Subcutaneous abdominal adipose tissue (tissue), 5 donors: Measurements from ENCODE around the gene SRP68.

Source experiments
- H3K27ac ChIP-seq: one replicate; pipeline ENCODE4 v1.7.0; 2013; ENCODE audit warnings: low read depth, mild to moderate bottlenecking, inconsistent platforms, low read length, moderate library complexity
- H3K27me3 ChIP-seq, 5 donors: one replicate each; pipeline ENCODE4 v1.7.0; 2013; ENCODE audit warnings: low read length in 5 of 5, inconsistent platforms in 1 of 5; ENCODE audit not compliant: control insufficient read depth in 5 of 5, insufficient read depth in 4 of 5
- H3K36me3 ChIP-seq, 5 donors: one replicate each; pipeline ENCODE4 v1.7.0; 2013; ENCODE audit warnings: low read length in 5 of 5; ENCODE audit not compliant: control insufficient read depth in 5 of 5, insufficient read depth in 5 of 5
- H3K4me1 ChIP-seq, 5 donors: one replicate each; pipeline ENCODE4 v1.7.0; 2013; ENCODE audit warnings: low read length in 5 of 5, mild to moderate bottlenecking in 3 of 5, moderate library complexity in 1 of 5; ENCODE audit not compliant: control insufficient read depth in 5 of 5, insufficient read depth in 5 of 5
- H3K4me3 ChIP-seq, 5 donors: one replicate each; pipeline ENCODE4 v1.7.0; 2013; ENCODE audit warnings: low read length in 5 of 5, low read depth in 1 of 5
- H3K9ac ChIP-seq, 5 donors: one replicate each; pipeline ENCODE4 v1.7.0; 2013; ENCODE audit warnings: low read length in 5 of 5, mild to moderate bottlenecking in 4 of 5, moderate library complexity in 3 of 5
- H3K9me3 ChIP-seq, 5 donors: one replicate each; pipeline ENCODE4 v1.7.0; 2013; ENCODE audit warnings: low read length in 5 of 5; ENCODE audit not compliant: control insufficient read depth in 5 of 5
- donor health status: healthy.
- donor health status: healthy.
- donor health status: healthy.
- donor health status: healthy.
- donor health status: healthy.

The SRP68 gene

DNA sequence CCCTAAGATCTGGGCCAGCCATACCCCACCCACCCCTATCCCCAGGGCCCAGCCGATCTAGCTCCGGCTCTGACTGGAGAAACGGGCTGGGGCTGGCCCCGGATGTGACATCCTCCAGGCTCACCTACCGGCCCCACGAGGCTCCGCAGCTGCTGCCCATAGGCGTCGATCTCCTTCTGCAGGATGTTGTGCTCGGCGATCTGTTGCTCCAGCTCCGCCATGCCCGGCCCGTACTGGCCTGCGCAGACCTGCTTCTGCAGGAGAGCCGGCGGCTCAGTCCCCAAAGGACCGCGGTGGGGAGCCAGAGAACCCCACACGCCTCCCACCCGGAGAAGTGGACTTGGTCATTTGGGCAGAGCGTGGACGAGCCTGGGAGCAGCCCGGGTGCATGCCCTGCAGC, 50.0 kb downstream of the SRP68 start:
- Histone ChIP-seq H3K9me3 (no peaks in the 10 kb centered on the region), H3K36me3 (no peaks in the 10 kb centered on the region), H3K4me3 (no peak overlapping the region), H3K4me1 (no peaks in the 10 kb centered on the region), H3K27me3 (peaks cover 0 to 14% (median 5%) of the 10 kb centered on the region in 5 donors), H3K9ac (no peak overlapping the region), H3K27ac (no peak overlapping the region)

DNA sequence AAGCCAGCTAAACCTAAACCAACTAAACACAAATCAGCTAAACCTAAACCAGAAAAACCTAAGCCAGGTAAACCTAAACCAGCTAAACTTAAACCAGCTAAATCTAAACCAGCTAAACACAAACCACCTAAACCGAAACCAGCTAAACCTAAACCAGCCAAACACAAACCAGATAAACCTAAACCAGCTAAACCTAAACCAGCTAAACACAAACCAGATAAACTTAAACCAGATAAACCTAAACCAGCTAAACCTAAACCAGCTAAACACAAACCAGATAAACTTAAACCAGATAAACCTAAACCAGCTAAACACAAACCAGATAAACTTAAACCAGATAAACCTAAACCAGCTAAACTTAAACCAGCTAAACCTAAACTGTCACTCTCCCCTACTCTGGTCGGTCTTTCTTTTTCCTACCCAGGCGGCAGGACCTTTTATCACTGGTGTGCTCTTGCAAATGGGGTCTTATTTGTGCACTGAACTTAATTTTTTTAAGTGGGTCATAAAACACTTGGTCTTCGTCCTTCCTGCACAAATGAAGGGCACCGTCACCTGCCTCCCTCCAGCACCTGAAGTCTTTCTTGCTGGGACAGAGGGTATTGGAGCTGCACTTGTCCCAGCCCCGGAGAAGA, 52.4 kb downstream of the SRP68 start:
- no peaks in the 10 kb centered on the region for H3K36me3 ChIP-seq
- H3K27ac ChIP-seq = no peak overlapping the region
- no peaks in the 10 kb centered on the region for H3K4me1 ChIP-seq
- no peak overlapping the region for H3K9ac ChIP-seq
- no peak overlapping the region for H3K4me3 ChIP-seq
- H3K27me3 ChIP-seq = peaks cover 0 to 13% (median 8%) of the 10 kb centered on the region in 5 donors
- H3K9me3 ChIP-seq = no peaks in the 10 kb centered on the region

DNA sequence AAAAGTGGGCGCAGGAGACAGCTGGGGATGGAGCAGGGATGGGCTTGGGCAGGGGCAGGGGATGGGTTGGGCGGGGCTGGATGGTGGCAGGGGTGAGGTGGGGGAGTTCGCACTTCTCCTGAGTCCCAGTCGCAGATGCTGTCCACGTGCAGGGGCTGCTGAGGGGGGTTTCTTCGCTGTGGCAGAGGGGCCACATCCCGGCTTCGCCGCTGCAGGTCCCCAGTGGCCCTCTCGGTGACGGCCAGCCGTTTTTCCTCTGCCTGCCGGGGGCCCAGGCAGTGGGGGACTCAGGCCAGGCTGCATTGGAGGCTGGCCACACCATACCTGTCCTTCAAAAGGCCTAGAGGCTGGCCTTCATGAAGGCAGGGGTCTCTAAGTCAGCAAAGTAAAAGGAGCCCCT, 53.5 kb downstream of the SRP68 start:
- no peak overlapping the region for H3K9ac ChIP-seq
- no peaks in the 10 kb centered on the region for H3K9me3 ChIP-seq
- peaks cover 0 to 9% (median 0%) of the 10 kb centered on the region in 5 donors for H3K4me1 ChIP-seq
- H3K27me3 ChIP-seq = peaks cover 5 to 17% (median 10%) of the 10 kb centered on the region in 5 donors
- H3K4me3 ChIP-seq = no peak overlapping the region
- no peak overlapping the region for H3K27ac ChIP-seq
- H3K36me3 ChIP-seq = no peaks in the 10 kb centered on the region

DNA sequence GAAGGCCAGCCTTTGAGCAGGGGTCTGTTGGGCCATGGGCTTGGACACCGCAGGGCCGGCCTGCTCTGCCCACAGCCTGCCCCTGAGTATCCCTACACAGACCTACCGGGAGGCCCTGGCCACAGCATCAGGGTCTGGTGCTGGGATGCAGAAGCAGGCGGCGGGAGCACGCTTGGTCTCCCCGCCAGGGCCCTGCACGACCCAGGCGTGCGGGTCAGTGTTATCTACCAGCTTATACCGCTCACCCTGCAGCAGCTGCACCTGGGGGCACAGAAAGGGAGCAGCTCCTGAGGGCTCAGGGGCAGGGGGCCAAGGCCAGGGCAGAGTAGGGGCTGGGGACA, 54.0 kb downstream of the SRP68 start:
- no peaks in the 10 kb centered on the region for H3K9me3 ChIP-seq
- no peaks in the 10 kb centered on the region for H3K36me3 ChIP-seq
- peaks cover 5 to 13% (median 10%) of the 10 kb centered on the region in 5 donors for H3K27me3 ChIP-seq
- H3K27ac ChIP-seq = no peak overlapping the region
- no peak overlapping the region for H3K4me3 ChIP-seq
- peaks cover 0 to 10% (median 0%) of the 10 kb centered on the region in 5 donors for H3K4me1 ChIP-seq
- H3K9ac ChIP-seq = no peak overlapping the region

DNA sequence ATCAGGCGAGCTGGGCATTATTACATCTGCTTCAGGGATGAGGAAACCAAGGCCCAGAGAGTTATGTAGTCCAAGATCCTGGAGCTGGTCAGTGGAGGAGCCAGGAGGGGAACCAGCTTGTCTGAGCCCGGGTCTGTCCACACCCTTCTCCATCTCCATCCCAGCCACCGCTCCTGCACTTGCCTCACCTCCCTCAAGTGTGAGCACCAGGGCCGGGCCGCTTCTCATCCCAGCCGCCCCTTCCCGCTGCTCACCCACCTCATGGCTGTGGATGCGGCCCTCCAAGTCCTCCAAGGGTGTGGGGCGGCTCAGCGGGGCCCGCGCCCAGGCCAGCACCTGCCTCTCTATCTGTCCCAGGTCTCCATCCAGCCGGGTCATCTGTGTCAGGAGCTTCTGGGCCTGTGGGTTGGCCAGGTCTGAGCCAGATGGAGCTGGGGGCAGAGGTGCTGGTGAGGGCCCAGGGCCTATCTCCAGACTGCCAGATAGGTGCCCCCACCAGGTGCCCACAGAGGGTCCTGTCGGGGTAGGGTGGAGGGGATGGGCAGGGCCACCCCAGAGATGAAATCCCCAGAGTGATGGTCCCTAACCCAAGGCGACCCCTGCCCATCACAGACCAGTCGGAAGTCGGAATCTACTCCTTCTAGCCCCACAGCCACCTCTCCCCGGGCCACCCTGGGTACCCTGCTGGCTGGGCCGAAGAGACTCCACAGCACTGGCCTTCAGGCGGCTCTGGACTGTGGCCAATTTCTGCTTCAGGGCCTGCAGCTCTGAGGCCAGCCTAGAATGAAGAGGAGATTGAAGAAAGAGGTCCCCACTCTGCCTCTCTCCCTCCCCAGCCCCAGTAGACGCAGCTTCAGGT, 54.6 kb downstream of the SRP68 start:
- H3K27me3 ChIP-seq = peaks cover 5 to 9% (median 6%) of the 10 kb centered on the region in 5 donors
- H3K27ac ChIP-seq = no peak overlapping the region
- no peak overlapping the region for H3K4me3 ChIP-seq
- H3K4me1 ChIP-seq = peaks cover 0 to 10% (median 0%) of the 10 kb centered on the region in 5 donors
- H3K9ac ChIP-seq = no peak overlapping the region
- H3K9me3 ChIP-seq = no peaks in the 10 kb centered on the region
- no peaks in the 10 kb centered on the region for H3K36me3 ChIP-seq

DNA sequence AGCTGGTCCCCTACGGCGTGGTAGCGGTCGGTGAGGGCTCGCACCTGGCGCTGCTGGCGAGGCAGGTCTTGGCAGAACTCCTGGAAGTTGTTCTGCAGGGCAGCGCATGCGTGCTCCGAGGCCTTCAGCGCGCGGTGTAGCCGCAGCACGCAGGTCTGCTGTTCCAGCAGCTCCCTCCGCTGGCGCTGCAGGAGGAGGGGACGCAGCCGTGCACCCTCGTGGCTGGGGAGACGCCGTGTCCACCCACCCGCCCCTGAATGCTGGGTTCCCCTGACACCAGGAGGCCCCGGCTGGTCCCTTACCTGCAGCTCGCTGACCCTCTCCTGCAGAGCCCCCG, 57.4 kb downstream of the SRP68 start:
- peaks cover 0 to 10% (median 0%) of the 10 kb centered on the region in 5 donors for H3K4me1 ChIP-seq
- H3K9ac ChIP-seq = no peak overlapping the region
- H3K27ac ChIP-seq = no peak overlapping the region
- H3K4me3 ChIP-seq = no peak overlapping the region
- H3K27me3 ChIP-seq = peaks cover 5 to 7% (median 6%) of the 10 kb centered on the region in 5 donors
- no peaks in the 10 kb centered on the region for H3K9me3 ChIP-seq
- no peaks in the 10 kb centered on the region for H3K36me3 ChIP-seq

DNA sequence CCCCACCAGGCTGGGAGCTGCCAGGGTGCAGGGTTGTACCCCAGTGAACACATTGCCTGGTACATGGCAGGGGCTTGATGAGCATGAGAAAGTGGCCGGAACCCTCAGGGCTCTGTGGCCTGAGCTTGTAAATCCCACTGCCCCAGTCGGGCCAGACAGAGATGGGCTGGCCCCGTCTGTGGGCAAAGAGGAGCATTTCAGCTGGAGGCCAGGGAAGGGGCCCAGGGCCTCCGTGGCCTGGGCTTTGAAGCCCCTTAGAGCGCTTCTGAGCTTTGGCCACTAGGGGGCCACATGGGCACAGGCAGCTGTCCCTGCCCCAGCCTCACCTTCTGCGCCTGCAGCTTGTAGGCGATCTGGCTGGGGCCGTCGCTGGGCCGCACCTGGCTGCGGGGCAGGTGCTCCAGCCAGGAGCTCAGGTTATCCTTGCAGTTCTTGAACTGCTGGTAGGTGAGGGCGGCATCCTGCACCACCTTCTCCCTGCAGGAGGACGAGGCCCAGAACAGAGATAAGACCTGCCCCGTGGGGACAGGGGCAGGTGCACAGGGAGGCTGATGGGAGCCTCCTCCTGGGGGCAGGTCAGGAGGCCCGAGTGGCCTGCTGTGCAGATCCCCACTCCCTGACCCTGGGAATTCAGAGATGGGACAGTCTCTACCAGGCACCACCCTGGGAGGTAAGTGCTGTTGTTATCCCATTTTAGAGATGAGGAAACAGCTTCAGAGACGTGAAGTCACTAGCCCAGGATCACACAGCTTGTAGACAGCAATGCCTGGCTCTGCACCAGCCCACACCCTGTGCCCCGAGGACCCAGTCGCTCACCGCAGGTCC, 58.0 kb downstream of the SRP68 start:
- Histone ChIP-seq H3K9ac (peak overlapping the region in 1 of 5 donors; percentile 4), H3K4me3 (no peak overlapping the region), H3K4me1 (peaks cover 0 to 10% (median 0%) of the 10 kb centered on the region in 5 donors), H3K36me3 (no peaks in the 10 kb centered on the region), H3K27ac (no peak overlapping the region), H3K9me3 (no peaks in the 10 kb centered on the region), H3K27me3 (peaks cover 5 to 7% (median 6%) of the 10 kb centered on the region in 5 donors)

DNA sequence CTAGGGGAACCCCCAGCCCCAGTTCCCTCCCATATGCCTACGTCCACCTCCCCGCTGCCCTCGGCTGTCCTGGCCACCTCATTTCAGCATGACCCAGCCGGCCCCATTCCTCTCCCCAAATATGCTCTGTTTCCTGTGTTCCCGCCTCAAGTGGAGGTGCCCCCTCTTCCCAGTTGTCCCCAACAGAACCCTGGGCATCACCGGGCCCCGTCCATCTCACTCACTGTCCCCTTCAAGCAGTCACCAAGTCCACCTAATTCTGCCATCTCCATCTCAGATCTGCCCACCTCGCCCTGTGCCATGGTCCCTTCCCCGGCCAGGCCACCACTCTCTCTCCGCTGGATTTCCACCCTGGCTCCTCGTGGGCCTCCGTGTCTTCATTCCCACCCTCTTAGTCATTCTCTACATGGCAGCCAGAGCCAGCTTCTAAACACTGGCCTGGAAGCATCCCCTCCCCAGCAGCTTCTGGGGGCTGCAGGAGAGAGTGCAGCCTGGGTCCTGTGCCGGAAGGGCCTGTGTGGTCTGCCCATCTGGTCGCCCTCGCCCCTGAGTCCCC, 58.9 kb downstream of the SRP68 start:
- no peak overlapping the region for H3K27ac ChIP-seq
- no peaks in the 10 kb centered on the region for H3K36me3 ChIP-seq
- no peak overlapping the region for H3K4me3 ChIP-seq
- no peaks in the 10 kb centered on the region for H3K9me3 ChIP-seq
- H3K9ac ChIP-seq = peak overlapping the region in 1 of 5 donors; percentile 4
- peaks cover 5 to 7% (median 6%) of the 10 kb centered on the region in 5 donors for H3K27me3 ChIP-seq
- peaks cover 0 to 10% (median 0%) of the 10 kb centered on the region in 5 donors for H3K4me1 ChIP-seq

DNA sequence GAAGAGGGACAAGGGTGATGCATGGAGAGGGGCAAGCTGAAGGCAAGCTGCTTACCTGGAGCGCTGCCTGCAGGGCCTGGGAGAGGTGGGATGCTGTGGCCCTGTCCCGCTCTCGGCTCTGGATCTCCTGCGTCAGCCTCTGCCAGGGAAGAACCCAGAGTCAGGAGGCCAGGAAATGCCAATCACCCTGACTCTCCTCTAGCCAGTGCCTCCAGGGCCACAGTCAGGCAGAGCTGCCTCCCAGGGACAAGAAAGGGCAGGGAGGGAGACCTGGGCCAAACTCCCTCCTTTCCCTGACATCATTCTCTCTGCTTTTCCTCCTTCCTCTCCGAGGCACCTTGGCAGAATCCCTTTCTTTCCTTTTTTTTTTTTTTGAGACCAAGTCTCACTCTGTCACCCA, 60.4 kb downstream of the SRP68 start:
- Histone ChIP-seq H3K36me3 (no peaks in the 10 kb centered on the region), H3K9me3 (no peaks in the 10 kb centered on the region), H3K4me3 (no peak overlapping the region), H3K9ac (no peak overlapping the region), H3K27me3 (peaks cover 0 to 7% (median 6%) of the 10 kb centered on the region in 5 donors), H3K4me1 (peaks cover 0 to 10% (median 0%) of the 10 kb centered on the region in 5 donors), H3K27ac (no peak overlapping the region)
